Activated CD8-positive, alpha-beta memory T cell treated with anti-CD3 and anti-CD28 coated beads, Interleukin-2, amount 50 U/mL, for 48 hours (primary cell): Measurements from ENCODE around the gene STPG4.

Source experiments
- DNase-seq: peaks from one replicate; pipeline ENCODE4 v3.0.0-alpha.2; 2020

The STPG4 gene

DNA sequence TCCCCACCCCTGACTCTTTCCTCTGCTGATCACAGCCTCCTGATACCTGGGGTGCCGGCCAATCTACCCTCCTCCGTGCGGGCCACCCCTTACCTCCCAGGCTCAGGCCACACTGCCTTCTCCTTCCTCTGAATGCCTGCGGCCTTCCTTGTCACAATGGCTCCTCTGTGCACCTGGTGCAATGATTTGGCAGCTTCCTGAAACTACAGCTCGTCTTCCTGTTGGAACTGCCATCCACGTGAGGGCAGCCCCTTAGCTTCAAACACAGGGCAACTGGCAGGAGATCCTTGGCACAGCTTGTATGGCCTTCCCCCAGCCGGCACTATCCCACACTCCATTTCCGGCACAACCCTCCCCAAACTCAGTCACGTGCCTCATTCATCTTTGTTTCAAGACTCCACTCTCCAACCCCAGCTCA, 69.0 kb downstream of the STPG4 start:
- no peak for DNase-seq

DNA sequence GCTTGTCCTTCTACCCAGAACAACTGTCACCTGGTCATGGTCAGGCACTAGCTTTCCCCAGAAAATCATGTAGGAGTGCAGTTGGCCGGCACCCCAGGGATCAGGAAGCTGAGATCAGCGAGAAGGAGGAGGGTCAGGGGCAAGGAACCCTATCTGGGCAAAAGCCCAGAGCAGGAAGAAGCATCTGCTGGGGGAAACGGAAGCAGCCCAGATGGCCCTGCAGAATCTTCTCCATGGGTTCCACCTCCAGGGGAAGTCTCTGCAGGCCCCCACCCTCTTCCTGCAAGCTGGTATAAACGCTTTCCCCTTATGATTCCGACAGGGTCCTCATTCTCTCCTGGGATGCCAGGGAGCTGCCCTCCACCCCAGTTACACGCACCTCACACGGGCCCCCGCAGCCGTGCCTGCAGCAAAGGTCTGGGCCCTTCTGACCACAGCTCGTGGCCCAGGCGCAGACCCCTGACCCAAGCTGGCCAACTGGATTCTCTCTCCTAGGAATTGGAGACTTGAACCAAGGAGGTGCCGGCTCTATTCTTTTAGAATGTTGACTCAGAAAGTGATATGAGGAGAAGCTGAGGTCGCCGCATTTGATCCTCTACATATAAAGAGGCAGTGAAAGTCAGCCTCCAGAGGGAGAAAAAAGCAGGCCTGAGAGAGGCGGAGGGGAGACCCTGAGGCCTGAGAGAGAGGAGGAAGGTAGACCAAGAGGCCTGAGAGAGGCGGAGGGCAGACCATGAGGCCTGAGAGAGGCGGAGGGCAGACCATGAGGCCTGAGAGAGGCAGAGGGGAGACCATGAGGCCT, 71.0 kb downstream of the STPG4 start:
- no peak for DNase-seq

GRCh38 chr2:47083485-47083884, 71.6 kb downstream of the STPG4 start:
- DNase-seq, result no peak

DNA sequence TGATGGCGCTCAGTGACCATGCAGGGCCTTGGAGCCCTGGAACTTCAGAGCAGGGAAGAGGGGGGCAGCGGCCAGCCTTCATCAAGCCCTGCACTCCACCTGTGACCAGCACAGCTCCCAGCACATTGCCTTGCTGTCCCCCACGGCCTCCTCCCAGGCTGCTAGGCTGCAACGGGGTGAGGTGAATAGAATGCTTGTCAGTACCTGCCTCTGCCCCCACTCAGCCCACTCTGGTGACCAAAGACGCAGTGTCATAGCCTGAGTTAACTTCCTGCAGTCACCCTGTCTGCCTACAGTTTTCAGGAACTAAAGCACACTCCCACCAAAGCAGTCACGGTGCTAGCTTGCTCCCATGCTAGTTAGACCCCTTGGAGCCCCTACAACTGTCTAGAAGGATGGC, 72.1 kb downstream of the STPG4 start:
- no peak for DNase-seq

DNA sequence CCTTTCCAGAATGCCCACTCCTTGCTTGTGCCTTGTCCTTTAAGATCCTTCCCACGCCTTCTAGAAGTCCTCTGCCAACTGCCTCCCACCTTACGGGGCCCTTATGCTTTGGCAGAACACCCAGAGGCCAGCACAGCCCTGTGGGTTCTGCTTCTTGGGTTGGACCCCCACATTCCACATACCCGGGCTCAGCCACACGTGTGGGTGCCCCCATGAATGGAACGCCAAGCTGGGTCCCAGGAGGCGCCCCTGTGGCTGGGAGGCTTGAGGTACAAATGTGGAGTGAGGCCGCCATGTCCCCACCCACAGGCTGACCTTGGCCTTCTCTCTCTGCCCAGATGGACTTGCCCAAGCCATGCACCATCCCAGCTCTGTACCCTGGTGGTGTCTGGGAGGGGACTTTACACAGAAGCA, 74.2 kb downstream of the STPG4 start:
- DNase-seq, result no peak

GRCh38 chr2:47079515-47080412, 75.3 kb downstream of the STPG4 start:
- DNase-seq, result no peak

- DNase-seq, result no peak
These were observed 76.3 kb downstream of the STPG4 start for GRCh38 chr2:47078541-47079482.

- no peak for DNase-seq
These were observed 77.5 kb downstream of the STPG4 start for GRCh38 chr2:47077442-47078117.

- DNase-seq, result no peak
These were observed 78.3 kb downstream of the STPG4 start for GRCh38 chr2:47076586-47077441.

- DNase-seq, result no peak
These were observed 79.0 kb downstream of the STPG4 start for GRCh38 chr2:47076126-47076506.

DNA sequence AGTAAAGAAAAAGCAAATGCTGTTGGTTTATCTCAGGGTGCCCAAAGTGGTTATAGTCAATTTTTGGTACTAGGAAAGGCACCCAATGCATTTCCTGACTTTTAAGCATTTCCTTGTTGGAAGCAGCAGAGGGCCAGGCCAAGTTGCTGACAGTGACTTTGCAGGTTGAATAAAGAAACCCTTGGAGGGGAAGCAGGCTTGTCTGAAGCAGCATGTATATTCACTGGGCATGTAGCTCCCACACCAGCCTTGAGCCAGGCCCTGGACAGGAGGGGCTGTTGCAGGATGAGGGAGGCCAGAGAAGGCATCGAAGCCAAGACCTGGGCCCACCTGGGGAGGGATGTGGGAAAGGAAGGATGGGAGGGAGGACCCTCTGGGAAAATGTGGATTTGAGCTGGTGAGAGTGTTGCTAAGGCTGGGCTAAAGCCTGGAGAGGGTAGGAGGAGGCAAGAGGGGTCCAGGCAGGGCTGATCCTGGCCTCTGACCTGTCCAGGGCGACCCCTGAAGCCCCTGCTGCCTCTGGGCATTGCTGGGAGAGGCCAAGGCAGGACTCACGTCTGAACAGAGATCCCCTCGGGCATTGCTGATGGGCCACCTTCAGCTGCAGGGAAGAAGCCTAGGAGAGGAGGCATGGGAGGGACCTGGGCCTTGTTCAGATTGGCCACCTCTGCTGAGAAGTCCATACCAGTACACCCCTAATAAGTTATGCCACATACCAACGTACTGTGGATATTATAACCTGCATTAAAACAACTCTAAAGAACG, 79.6 kb downstream of the STPG4 start:
- no peak for DNase-seq

- DNase-seq, result no peak
These were observed 80.4 kb downstream of the STPG4 start for GRCh38 chr2:47074691-47075090.

DNA sequence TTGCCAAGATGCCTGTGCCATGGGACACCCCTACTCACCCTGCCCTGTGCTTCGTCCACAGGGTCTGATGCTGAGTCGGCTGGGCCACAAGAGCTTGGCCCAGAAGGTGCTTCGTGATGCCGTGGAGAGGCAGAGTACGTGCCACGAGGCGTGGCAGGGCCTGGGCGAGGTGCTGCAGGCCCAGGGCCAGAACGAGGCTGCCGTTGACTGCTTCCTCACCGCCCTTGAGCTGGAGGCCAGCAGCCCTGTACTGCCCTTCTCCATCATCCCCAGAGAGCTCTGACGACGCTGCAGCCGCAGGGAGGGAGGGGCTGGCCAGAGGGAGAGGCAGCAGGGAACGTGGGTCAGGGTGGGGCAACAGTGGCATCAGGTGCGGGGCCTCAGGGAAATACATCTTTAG, 81.5 kb downstream of the STPG4 start:
- DNase-seq, result no peak

DNA sequence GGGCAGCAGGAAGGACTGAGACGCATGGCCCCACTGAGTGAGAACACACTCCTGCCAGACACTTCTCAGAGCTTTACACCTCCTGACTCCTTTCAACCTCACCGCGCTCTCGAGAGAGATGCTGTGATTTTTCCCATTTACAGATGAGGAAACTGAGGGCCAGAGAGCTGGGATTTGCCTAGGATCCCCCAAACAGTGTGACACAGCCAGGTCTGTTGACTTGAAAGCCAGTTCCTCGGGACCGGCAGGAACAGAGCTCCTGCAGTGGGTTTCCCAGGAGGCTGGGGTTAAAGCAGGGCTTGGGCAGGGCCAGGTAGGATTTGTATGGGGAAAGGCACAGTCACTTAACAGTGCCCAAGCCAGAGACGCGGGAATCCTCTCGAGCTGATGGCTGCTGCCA, 81.9 kb downstream of the STPG4 start:
- no peak for DNase-seq

GRCh38 chr2:47072728-47073191, 82.3 kb downstream of the STPG4 start:
- no peak for DNase-seq

GRCh38 chr2:47072018-47072691, 83.0 kb downstream of the STPG4 start:
- no peak for DNase-seq

DNA sequence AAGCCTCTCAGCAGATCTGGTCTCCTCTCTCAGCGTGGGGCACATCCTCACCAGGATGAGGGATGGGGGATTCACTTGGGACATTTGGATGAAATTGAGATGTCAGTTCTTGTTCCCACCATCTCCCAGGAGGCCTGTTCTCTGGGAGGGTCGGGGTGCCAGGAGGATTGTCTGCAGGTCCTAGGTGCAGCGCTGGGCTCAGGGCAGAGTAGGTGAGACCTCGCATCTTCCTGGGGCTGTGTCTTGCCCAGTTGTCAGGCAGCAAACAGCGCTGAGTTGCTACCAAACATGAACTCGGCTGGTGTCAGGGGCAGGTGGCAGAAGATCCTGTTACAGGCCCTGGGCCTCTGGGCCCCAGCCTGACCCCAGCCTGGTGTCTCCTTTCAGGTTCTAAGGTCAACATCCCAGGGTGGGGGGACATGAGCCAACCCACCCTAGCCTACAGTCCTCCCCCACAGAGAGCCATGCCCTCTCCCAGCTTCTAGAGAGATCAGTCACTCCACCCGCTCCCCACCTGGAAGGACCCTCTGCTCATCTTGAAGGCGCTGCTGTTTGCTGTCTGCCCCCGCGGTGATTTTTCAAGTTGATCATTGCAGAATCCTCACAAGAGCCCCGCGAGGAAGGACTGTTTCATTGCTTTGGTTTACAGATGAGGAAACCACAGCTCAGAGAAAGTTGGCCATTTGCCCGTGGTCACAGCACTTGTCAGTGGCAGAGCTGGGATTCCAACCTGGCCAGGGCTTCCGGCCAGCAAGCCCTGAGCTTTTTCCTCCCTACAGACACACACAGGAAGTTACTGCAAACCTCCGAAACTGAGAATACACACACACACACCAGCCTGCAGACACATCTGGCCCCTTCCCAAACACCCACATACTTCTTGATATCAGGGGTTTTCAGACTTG, 83.9 kb downstream of the STPG4 start:
- DNase-seq, result peak; percentile 69

DNA sequence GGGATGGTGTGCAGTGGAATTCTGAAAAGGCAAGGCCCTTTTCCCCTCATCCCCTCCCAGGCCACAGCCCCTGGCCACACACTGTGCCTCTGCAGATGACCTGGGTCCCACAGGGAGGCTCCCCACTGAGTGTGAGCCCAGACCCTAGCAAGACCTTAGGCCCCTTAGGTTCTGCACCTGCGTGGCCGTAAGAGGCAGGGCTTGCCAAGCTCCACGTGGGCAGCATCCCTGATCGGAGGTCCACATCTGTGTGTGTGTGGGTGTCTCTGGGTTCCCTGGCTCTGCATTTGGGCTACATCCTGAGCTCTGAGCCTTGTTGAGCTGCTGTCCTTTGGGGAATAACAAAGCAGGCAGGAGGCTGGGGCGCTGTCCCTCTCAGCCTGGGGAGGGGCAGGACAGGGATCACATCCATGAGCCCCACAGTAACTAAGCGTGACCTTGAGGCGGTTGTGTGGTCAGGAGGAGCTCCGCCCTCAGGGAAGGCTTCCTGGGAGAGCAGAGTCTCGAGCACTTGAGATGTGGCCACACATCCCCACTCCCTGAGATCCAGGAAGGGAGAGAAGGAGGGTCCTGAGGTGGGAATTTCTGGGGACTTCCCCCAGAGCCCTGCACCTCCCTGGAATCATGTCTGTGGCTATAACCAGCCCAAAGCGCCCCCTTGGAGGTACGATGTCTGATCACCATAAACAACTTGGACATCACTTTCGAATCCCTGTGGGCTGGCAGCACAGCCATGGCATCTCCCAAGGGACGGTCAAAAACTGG, 84.8 kb downstream of the STPG4 start:
- no peak for DNase-seq
